GM19099 (cell line): Measurements from ENCODE around the gene SV2B.

Experiments
- POLR2A ChIP-seq: IDR thresholded peaks from 3 replicates; pipeline ENCODE4 v1.6.1; 2011; ENCODE audit warnings: low read depth; ENCODE audit not compliant: insufficient read length; ENCODE audit errors: extremely low read depth

The SV2B gene

DNA sequence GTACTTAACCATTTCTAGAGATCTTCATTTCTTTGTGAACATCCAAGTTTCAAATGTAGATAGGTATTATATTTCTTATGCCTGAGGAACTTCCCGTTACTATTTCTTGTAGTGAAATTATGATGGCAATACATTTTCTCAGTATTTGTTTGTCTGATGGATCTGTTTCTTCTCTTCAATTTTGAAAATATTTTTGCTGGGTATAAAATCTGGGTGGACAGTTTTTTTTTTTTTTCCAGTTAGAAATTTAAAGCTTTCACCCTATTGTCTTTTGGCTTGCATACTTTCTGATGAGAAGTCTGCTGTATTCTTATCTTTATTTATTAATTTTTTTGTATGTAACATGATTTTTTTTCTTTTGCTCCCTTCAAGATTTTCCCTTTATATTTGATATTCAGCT is 175.8 kb downstream of the SV2B start:
- no peak for TF ChIP-seq POLR2A

DNA sequence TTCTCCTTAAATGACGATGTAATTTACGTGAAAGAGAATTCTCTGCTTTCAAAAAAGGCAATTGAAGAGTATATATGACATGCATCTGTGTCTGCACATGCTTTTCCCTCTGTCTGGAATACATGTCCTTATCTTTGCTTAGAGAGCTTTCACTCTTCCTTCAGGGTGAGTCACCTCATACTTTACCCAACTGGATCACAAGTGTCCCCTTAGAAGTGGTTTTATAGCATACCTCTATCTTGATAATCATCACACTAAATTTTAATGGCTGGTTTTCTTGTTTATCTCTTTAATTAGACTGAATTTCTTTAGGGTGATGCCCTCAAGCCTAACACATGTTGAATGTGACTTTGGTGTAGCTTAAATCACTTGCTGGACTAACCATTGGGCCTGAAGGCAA is 178.9 kb downstream of the SV2B start:
- no peak for TF ChIP-seq POLR2A

DNA sequence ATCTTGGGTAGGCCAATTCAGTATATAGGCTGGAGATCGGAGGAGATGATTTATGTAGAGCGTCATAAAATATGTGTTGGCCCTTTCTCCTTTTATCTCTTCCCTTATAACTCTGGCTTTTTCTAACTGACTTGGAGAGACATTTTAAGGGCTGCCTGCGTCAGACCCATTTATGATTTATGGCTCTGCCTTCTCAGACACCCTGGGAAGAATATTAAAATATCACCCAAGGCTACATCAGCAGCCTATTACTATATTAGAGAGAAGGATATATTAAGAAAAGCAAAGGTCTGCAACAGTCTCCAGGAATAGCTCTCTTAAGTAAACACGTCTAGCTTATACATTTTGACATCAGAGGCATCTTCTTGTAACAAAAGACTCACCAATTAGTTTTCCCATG is 179.4 kb downstream of the SV2B start:
- TF ChIP-seq POLR2A, result no peak

DNA sequence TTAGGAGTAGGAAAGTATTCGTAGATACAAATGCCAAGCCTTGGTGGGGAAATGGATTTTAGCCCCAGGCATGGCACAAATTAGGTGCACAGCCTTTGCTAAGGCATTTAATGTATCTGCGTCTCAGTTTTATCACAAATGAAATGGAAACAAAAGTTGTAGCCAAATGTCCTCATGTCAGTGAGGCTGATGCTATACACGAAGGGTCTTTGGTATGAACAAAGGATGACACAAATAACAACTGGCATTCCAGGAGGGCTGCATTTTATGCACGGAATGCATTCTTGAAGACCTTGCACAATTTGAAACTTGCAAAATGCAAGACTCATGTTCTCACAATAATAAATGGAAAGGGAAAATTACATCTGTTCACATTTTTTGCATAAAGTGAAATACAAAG is 181.9 kb downstream of the SV2B start:
- TF ChIP-seq POLR2A, result no peak

DNA sequence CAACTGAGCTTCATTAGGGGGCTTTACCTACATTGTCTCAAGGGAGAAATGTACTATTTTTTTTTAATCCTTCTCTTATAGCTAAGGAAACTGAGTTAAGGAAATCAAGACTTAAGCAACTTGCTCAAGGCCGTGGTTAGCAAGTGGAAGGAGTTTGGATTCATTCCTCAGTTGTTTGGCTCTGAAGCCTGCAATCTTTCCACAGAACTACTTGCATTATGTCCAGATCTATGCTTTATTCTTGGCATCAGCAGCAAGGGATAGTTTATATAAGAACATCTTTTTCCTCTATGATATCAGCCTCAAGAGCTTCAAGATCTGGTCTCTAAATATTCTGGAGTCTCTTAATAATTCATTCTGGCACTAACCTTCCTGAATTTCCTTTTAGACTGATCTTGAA is 182.4 kb downstream of the SV2B start:
- TF ChIP-seq POLR2A, result no peak

DNA sequence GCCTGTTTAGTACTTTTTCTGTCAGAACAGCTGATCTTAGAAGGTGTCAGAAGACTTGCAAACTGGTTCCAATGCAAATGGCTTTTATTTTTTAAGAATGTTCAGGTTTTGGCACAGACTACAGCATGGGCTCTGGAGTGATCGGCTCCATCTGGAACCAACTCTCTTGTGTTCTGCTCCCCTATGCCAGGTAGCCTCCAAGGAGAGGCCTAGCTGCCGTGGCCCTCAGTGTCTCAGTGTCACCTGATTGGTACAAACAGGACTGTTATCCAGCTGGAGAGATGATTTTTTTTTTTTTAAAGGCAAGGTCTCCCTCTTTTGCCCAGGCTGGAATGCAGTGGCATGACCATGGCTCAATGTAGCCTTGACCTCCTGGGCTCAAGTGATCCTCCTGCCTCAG is 183.1 kb downstream of the SV2B start:
- TF ChIP-seq POLR2A, result no peak

DNA sequence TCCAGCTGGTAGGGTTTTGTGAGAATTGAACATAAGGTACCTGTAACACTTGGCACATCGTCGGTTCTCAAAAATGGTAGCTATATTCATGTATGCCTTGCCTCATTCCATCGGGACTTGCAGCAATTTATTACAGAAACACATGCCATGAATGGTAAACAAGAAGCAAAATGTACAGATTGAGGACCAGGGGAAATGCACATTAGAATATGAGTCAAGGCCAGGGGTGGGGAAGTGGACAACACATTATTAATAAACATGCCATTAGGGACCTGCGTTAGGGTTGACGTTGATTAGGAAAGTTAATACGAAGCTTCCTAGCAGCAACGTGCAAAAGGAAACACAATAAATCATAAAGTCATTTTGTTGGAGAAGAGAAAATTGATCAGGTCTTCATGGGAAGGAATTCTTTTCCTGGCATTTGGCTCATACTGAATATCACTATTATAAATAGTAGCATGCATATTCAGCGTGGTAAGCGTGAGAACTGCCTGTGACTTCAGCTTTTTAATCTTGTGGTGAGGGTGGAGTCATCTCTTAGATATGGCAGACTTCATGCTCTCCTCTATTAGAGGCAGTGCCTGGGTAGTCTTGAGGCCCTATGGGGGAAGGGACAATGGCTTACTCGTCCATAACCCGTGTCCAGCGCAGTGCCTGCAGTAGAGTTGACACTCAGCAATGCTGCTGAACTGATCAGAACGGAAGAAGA is 184.9 kb downstream of the SV2B start:
- no peak for TF ChIP-seq POLR2A

DNA sequence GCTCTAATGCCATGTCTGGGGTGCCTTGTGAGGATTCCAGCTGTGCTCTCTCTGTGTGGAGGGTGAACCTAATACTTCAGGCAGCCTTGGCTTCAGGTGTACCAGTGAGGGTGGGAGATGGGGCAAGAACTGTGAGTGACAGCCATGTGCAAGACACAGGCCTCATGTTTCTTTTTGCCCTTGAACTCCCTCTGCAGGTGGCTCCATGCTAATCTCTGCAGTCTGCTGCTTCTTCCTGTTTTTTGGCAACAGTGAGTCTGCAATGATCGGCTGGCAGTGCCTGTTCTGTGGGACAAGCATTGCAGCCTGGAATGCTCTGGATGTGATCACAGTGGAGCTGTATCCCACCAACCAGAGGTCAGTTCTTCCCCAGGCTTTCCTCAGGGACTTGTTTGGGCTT is 189.3 kb downstream of the SV2B start:
- TF ChIP-seq POLR2A, result no peak

DNA sequence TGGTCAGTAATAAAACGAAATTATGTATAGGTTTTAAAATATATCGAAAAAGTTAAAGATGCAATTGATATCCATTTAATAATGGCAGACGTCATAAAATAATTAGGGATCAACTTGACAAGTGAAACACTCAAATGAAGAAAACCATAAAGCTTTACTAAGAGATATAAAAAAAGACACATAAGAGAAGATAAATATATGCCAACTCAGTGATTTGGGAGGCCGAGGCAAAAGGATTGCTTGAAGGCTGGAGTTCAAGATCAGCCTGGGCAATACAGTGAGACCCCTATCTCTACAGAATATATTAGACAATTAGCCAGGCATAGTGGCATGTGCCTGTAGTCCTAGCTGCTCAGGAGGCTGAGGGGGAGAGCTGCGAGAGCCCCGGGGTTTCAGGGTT is 190.5 kb downstream of the SV2B start:
- TF ChIP-seq POLR2A, result no peak

DNA sequence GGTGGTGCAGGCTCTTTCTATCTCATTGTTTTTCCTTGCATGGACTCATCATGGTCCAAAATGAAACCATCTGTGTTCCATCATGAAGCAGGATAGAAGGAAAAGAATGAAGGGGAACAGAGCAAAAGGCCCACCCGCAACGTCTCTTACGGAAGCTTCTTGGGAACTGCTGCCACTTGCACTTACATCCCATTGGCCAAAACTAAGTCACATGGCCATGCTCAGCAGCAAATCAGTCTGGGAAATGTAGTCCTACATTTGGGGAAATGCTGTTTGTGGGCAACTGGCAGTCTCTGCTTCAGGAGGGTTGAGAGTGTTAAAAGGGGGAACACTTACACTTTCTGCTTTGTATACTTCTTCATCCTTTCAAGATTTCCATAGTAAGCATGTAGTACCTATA is 191.6 kb downstream of the SV2B start:
- no peak for TF ChIP-seq POLR2A

DNA sequence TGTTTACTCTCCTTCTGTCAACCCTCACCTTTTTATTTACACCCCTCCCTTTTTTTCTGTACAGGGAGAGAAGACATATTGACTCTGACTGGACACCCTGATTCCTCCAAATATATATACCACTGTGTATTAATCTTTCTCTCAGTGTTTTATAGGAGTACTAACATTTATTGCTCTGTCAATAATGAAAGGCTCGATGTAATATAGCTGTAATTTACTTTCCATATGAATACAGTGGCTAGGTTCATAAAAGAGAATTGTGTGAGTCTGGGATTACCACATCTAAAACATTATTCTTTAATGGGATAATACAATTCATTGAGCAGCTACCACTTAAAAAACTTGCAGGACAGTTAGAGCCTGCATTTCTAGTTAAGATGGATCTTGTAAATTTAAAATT is 194.3 kb downstream of the SV2B start:
- no peak for TF ChIP-seq POLR2A

DNA sequence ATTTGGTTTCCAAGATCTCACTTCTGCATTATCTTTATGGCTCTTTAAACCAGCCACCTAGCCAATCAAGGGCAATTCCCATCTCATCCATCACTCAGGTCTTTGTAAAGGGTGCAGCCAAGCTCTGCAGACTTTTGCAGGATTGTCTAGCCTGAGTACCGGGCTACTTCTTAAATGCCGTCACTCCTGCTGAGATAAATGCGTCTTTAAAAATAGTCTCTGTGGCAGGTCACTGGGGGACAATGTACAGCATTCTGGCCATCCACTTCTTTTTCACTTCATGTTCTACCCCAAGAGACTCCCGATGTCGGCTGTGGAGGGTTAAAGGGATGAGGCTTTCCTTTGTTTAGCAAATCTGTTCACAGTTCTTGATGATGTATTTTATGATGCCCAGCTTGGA is 194.7 kb downstream of the SV2B start:
- no peak for TF ChIP-seq POLR2A

DNA sequence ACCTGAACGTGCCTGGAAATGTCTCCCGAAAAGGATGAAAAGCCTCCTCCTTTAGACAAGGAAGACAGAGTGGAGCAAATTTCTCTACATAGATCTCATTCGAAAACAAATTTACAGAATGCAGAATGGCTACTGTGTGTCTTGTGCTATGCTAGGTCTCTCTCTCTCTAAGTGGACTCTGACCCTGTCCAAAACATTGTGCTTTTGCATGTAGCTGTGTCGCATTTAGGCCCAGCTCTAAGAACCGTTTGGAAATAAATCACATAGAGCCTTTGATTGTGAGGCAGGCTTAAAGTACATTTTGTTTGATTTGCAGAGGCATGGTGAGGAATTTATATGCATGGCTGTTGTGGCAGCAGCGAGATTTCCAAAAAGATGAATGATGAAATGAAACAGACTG is 198.0 kb downstream of the SV2B start:
- TF ChIP-seq POLR2A, result no peak

DNA sequence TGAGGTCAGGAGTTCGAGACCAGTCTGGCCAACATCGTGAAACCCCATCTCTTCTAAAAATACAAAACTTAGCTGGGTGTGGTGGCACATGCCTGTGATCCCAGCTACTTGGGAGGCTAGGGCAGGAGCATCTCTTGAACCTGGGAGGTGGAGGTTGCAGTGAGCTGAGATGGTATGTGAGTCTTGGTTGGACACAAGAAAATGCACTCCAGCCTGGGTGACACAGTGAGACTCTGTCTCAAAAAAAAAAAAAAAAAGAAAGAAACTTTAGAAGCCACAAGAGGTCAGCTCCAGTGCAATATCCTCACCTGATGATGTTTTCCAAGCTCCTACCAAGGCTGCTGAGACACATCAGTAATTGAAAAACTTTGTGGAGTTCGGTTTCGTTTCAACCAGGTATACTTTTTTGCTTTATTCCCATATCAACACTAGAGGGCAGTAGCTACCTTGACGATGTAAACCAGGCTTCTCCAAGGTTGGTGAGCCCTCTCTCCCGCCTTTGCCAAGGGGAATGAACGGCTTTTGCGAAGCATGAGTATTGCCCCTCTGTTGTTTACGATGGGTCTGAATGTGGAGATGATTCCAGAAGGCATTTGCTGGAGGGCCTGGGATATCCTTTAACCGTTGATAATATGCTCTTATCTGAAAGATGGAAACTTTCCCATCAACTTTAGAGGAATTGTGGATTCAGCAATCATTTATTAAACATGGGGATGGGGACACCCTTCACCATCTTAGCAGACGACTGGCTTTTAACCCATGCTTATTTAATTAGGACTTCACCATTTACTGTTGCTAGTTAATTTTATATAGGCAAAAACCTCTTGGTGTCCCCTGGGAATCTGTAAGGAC is 202.8 kb downstream of the SV2B start:
- TF ChIP-seq POLR2A, result no peak

DNA sequence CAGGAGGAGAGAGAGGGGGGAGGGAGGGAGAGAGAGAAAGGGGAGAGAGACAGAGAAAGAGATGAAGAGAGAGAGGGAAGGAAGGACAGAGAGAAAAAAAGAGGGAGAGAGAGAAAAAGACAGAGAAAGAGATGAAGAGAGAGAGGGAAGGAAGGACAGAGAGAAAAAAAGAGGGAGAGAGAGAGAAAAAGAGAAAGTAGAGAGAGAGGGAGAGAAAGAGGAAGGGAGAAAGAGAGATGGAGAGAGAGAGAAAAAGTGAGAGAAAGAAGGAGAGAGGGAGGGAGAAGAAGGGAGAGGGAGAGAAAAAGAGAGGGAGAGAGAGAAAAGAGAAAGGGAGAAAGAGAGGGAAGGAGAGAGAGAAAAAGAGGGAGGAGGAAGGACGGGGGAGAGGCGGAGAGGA is 204.2 kb downstream of the SV2B start:
- no peak for TF ChIP-seq POLR2A

DNA sequence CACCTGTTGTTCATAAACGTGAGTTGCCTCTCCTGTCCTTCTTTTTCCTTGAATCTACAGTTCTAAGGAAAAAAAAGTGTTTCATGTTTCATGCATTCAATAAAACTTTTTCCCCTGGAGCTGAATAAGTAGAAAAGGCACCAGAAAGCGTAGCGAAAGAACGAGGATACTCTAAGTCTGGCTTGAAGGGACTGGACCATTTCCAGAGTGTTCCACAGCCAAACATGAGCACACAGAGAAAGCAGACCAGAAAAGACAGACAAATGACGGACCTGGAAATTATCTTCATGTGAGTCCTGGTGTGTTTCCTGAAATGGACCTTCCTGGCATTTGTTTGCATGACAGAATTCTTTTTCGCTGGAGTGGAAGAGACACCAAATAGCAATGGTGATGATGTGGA is 204.7 kb downstream of the SV2B start:
- no peak for TF ChIP-seq POLR2A
